H9 (cell line): ENCODE measurements around the gene LITAF. TPM values are rescaled to one million over a fixed set of nuclear protein-coding genes. Genes with fewer than 3 reads are reported as not detected.

Experiments
- DNase-seq: peaks from one replicate; pipeline ENCODE4 v3.0.0-alpha.2; 2017
- H2AFZ ChIP-seq: one replicate; pipeline ENCODE4 v1.6.1; 2013; ENCODE audit warnings: mild to moderate bottlenecking, low read length, control low read depth, moderate library complexity
- H2AK5ac ChIP-seq: 2 replicates; pipeline ENCODE4 v1.6.1; 2013; ENCODE audit warnings: low read length, control low read depth, mixed read lengths; ENCODE audit not compliant: insufficient read length
- H2BK120ac ChIP-seq: one replicate; pipeline ENCODE4 v1.6.1; 2013; ENCODE audit warnings: low read depth, mild to moderate bottlenecking, low read length, control low read depth, inconsistent platforms; ENCODE audit not compliant: poor library complexity, severe bottlenecking
- H2BK12ac ChIP-seq: 2 replicates; pipeline ENCODE4 v1.6.1; 2013; ENCODE audit warnings: low read length, control low read depth, mixed read lengths, low read depth; ENCODE audit not compliant: insufficient read length
- H2BK15ac ChIP-seq: 2 replicates; pipeline ENCODE4 v1.6.1; 2013; ENCODE audit warnings: low read depth, low read length, control low read depth
- H2BK20ac ChIP-seq: one replicate; pipeline ENCODE4 v1.6.1; 2013; ENCODE audit warnings: low read depth, mild to moderate bottlenecking, low read length, control low read depth, inconsistent platforms; ENCODE audit not compliant: poor library complexity, severe bottlenecking
- H2BK5ac ChIP-seq: 2 replicates; pipeline ENCODE4 v1.6.1; 2013; ENCODE audit warnings: low read length, control low read depth, mixed read lengths; ENCODE audit not compliant: insufficient read length
- H3K14ac ChIP-seq: 2 replicates; pipeline ENCODE4 v1.6.1; 2013; ENCODE audit warnings: low read length, control low read depth; ENCODE audit not compliant: insufficient read depth
- H3K18ac ChIP-seq: 2 replicates; pipeline ENCODE4 v1.6.1; 2013; ENCODE audit warnings: low read depth, mild to moderate bottlenecking, mixed read lengths, low read length, control low read depth; ENCODE audit not compliant: insufficient read length
- H3K23ac ChIP-seq: 2 replicates; pipeline ENCODE4 v1.6.1; 2013; ENCODE audit warnings: low read length, control low read depth, mixed read lengths, low read depth; ENCODE audit not compliant: insufficient read length
- H3K23me2 ChIP-seq: 2 replicates; pipeline ENCODE4 v1.6.1; 2013; ENCODE audit warnings: low read depth, mild to moderate bottlenecking, mixed read lengths, low read length, control low read depth; ENCODE audit not compliant: insufficient read length, poor library complexity, severe bottlenecking
- H3K27ac ChIP-seq: 2 replicates; pipeline ENCODE4 v1.5.1; 2013; ENCODE audit warnings: low read length, control low read depth, mixed read lengths, low read depth; ENCODE audit not compliant: insufficient read length
- H3K27me3 ChIP-seq: 2 replicates; pipeline ENCODE4 v1.6.1; 2013; ENCODE audit warnings: low read length, control low read depth, inconsistent platforms; ENCODE audit not compliant: insufficient read depth
- H3K4ac ChIP-seq: 2 replicates; pipeline ENCODE4 v1.6.1; 2013; ENCODE audit warnings: low read depth, mild to moderate bottlenecking, control low read depth, inconsistent platforms, low read length, moderate library complexity
- H3K4me1 ChIP-seq: 2 replicates; pipeline ENCODE4 v1.6.1; 2013; ENCODE audit warnings: low read length, control low read depth, inconsistent platforms; ENCODE audit not compliant: insufficient read depth
- H3K4me2 ChIP-seq: 2 replicates; pipeline ENCODE4 v1.6.1; 2013; ENCODE audit warnings: low read length, control low read depth, mixed read lengths; ENCODE audit not compliant: insufficient read length, insufficient read depth
- H3K56ac ChIP-seq: 2 replicates; pipeline ENCODE4 v1.6.1; 2013; ENCODE audit warnings: low read depth, mild to moderate bottlenecking, mixed read lengths, low read length, control low read depth; ENCODE audit not compliant: insufficient read length
- H3K79me1 ChIP-seq: 2 replicates; pipeline ENCODE4 v1.6.1; 2013; ENCODE audit warnings: low read depth, mild to moderate bottlenecking, moderate library complexity, low read length, control low read depth, inconsistent platforms; ENCODE audit not compliant: insufficient read depth, poor library complexity, severe bottlenecking
- H3K79me2 ChIP-seq: 2 replicates; pipeline ENCODE4 v1.6.1; 2013; ENCODE audit warnings: low read length, control low read depth, inconsistent platforms; ENCODE audit not compliant: insufficient read depth
- H3K9ac ChIP-seq: 2 replicates; pipeline ENCODE4 v1.6.1; 2013; ENCODE audit warnings: low read length, control low read depth, mixed read lengths; ENCODE audit not compliant: insufficient read length; ENCODE audit errors: extremely low read depth
- H3K9me3 ChIP-seq: one replicate; pipeline ENCODE4 v1.6.1; 2013; ENCODE audit warnings: low read depth, low read length, inconsistent platforms; ENCODE audit not compliant: control insufficient read depth
- H3T11ph ChIP-seq: one replicate; pipeline ENCODE4 v1.6.1; 2013; ENCODE audit warnings: mild to moderate bottlenecking, low read length, control low read depth, inconsistent platforms
- H4K20me1 ChIP-seq: one replicate; pipeline ENCODE4 v1.6.1; 2013; ENCODE audit not compliant: control insufficient read depth, insufficient read length, insufficient read depth
- H4K5ac ChIP-seq: 2 replicates; pipeline ENCODE4 v1.6.1; 2013; ENCODE audit warnings: low read depth, mild to moderate bottlenecking, mixed read lengths, low read length, control low read depth; ENCODE audit not compliant: insufficient read length
- H4K8ac ChIP-seq: replicated peaks from 2 replicates; pipeline ENCODE4 v1.6.1; 2013; ENCODE audit warnings: low read length, control low read depth, mixed read lengths, low read depth; ENCODE audit not compliant: insufficient read length
- H4K91ac ChIP-seq: 2 replicates; pipeline ENCODE4 v1.6.1; 2013; ENCODE audit warnings: low read depth, mild to moderate bottlenecking, moderate library complexity, mixed read lengths, low read length, control low read depth; ENCODE audit not compliant: insufficient read length
- H3K27ac Mint-ChIP-seq, 3 experiments: 2 replicates in 2 of 3; 3 replicates in 1 of 3; pipeline ENCODE4 v1.8.0; 2020 to 2021; ENCODE audit warnings: mixed read lengths in 3 of 3, mild to moderate bottlenecking in 1 of 3, moderate library complexity in 1 of 3
- H3K27me3 Mint-ChIP-seq: 2 replicates; pipeline ENCODE4 v1.8.0; 2021; ENCODE audit warnings: low read depth, mild to moderate bottlenecking, moderate library complexity, mixed read lengths
- H3K36me3 Mint-ChIP-seq, 3 experiments: 2 replicates in 2 of 3; 3 replicates in 1 of 3; pipeline ENCODE4 v1.8.0; 2020 to 2021; ENCODE audit warnings: low read depth in 3 of 3, mixed read lengths in 3 of 3; ENCODE audit not compliant: insufficient read depth in 1 of 3
- H3K4me1 Mint-ChIP-seq, 2 experiments: 2 replicates each; pipeline ENCODE4 v1.8.0; 2020; ENCODE audit warnings: mixed read lengths in 2 of 2
- H3K4me3 Mint-ChIP-seq, 2 experiments: 2 replicates in 1 of 2; 3 replicates in 1 of 2; pipeline ENCODE4 v1.8.0; 2020 to 2021; ENCODE audit warnings: mild to moderate bottlenecking in 2 of 2, mixed read lengths in 2 of 2, moderate library complexity in 1 of 2
- H3K9me3 Mint-ChIP-seq, 2 experiments: 2 replicates in 1 of 2; 3 replicates in 1 of 2; pipeline ENCODE4 v1.8.0; 2020; ENCODE audit warnings: mild to moderate bottlenecking in 2 of 2, mixed read lengths in 2 of 2, moderate library complexity in 1 of 2
- WGBS: extraction: QIAGEN DNeasy Blood & Tissue Kit; methylation state at CpG from one replicate; pipeline ENCODE4 v1.1.7; 2013; ENCODE audit warnings: missing lambda C conversion rate, low lambda C conversion rate, mixed read lengths; ENCODE audit not compliant: insufficient read length; ENCODE audit errors: extremely low coverage; 5-methylcytosine and 5-hydroxymethylcytosine counted together
- total RNA-seq: library from RNA; stranded (reverse); gene quantifications from 2 replicates; pipeline ENCODE4 v1.2.1, GENCODE V29; 2021
- TF ChIP-seq, protein P1 (sequence below): fragments of 200-600 bp; sonication (generic); conservative IDR thresholded peaks from 3 replicates; pipeline ENCODE4 v1.8.0; 2021; ENCODE audit warnings: antibody characterized with exemption, mild to moderate bottlenecking

LITAF gene
- total RNA-seq, 1 experiment from 2014 or later: 249 TPM

DNA sequence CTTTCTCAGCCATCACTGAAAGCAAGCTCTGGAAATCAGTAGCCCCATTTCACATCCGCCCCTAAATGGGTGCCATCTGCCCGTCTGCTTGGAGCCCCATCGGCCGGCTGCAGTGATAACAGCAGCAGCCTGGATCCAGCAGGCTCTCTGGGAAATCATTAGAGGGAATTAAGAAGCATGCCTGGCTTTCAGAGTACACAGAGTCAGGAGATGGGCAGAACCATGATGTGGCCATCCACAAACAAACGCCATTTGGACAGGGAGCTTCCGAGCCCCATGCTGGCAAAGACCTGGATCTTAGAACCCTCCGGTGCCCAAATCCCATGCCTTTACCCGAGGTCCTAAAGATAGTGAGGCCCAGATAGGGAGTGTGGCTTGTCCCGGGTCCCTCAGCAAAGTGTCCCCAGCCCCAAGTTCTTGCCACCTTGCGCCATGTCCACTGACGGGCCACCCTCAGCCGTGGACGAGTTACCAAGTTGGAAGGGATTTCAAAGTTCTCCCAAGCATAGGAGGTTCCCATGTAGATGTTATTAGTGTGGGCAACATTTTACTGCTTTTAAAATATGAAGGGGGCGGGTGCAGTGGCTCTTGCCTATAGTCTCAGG, 1.0 kb upstream of the LITAF start:
- Histone ChIP-seq H4K5ac (no peak overlapping the region), H3K27me3 (peaks cover 9% of the 10 kb centered on the region), H3K23ac (no peak overlapping the region), H3K9ac (no peak overlapping the region), H2BK15ac (no peak overlapping the region), H3K79me2 (no peaks in the 10 kb centered on the region), H3K18ac (no peak overlapping the region), H4K91ac (no peak overlapping the region), H3K23me2 (peaks cover 2% of the 10 kb centered on the region), H3K79me1 (no peaks in the 10 kb centered on the region), H3K9me3 (peaks cover 4% of the 10 kb centered on the region), H2BK12ac (no peak overlapping the region), H2AFZ (no peak overlapping the region), H4K20me1 (no peaks in the 10 kb centered on the region), H3K4ac (no peak overlapping the region), H2AK5ac (no peak overlapping the region), H3T11ph (no peak overlapping the region), H4K8ac (no peak overlapping the region), H2BK120ac (no peak overlapping the region), H3K4me2 (peak overlapping the region; percentile 28), H3K4me1 (peaks cover 15% of the 10 kb centered on the region), H2BK5ac (no peak overlapping the region), H2BK20ac (no peak overlapping the region), H3K14ac (no peak overlapping the region), H3K56ac (no peak overlapping the region), H3K27ac (no peak overlapping the region)
- H3K27me3 Mint-ChIP-seq: peaks cover 2% of the 10 kb centered on the region
- peak overlapping the region; percentile 81 to 90 for H3K4me3 Mint-ChIP-seq
- no peak for DNase-seq
- peaks cover 0 to 4% (median 2%) of the 10 kb centered on the region in 3 experiments; a peak in 1 of 7 replicates for H3K36me3 Mint-ChIP-seq
- no CpG with 5 or more reads among the region's 14 CpGs for WGBS
- TF ChIP-seq, protein P1, sequence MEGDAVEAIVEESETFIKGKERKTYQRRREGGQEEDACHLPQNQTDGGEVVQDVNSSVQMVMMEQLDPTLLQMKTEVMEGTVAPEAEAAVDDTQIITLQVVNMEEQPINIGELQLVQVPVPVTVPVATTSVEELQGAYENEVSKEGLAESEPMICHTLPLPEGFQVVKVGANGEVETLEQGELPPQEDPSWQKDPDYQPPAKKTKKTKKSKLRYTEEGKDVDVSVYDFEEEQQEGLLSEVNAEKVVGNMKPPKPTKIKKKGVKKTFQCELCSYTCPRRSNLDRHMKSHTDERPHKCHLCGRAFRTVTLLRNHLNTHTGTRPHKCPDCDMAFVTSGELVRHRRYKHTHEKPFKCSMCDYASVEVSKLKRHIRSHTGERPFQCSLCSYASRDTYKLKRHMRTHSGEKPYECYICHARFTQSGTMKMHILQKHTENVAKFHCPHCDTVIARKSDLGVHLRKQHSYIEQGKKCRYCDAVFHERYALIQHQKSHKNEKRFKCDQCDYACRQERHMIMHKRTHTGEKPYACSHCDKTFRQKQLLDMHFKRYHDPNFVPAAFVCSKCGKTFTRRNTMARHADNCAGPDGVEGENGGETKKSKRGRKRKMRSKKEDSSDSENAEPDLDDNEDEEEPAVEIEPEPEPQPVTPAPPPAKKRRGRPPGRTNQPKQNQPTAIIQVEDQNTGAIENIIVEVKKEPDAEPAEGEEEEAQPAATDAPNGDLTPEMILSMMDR: no peak
- peaks cover 2 to 5% of the 10 kb centered on the region in 2 experiments; a peak in 3 of 5 replicates for H3K9me3 Mint-ChIP-seq
- peaks cover 42% of the 10 kb centered on the region in 2 experiments for H3K4me1 Mint-ChIP-seq
- peak overlapping the region; percentile 77 to 93 (median 80); a peak in 5 of 7 replicates for H3K27ac Mint-ChIP-seq
